IMR-90 (cell line): ENCODE measurements around the gene LMNB1.
"Not testable (repeated sequence)": the region's sequence is repeated elsewhere in the genome, so short reads cannot be mapped to it uniquely, and the experiment has no call there.

Experiments used
- CTCF ChIP-seq: conservative IDR thresholded peaks from 2 replicates; pipeline ENCODE4 v1.5.1; 2012; ENCODE audit warnings: mild to moderate bottlenecking, low read depth, low read length, improper control_type of control experiment
- POLR2A ChIP-seq: IDR thresholded peaks from 2 replicates; pipeline ENCODE4 v1.6.1; 2012; ENCODE audit warnings: mild to moderate bottlenecking, low read depth, low read length
- RAD21 ChIP-seq: IDR thresholded peaks from 2 replicates; pipeline ENCODE4 v1.6.1; 2012; ENCODE audit warnings: low read length, improper control_type of control experiment

GRCh38 chr5:126839407-126839806 lies 62.5 kb downstream of the LMNB1 start:
- TF ChIP-seq CTCF, RAD21, POLR2A: not testable (repeated sequence)
